Caco-2 (cell line): ENCODE results near the gene H2BK1. TPM values are rescaled to one million over a fixed set of nuclear protein-coding genes. Genes with fewer than 3 reads are reported as not detected.

Source experiments
- BruUV-seq: library from RNA; stranded (reverse); fragments of 400-500 nt; replicated peaks from 2 replicates; lab custom pipeline; 2021; lab: Mats Ljungman, UMichigan
- CTCF ChIA-PET: fragments of 300-600 bp; sonication (Branson Sonifier 250); formaldehyde crosslinking; loops from one replicate; lab custom pipeline; 2022; ENCODE audit warnings: antibody characterized with exemption; lab: Charles Lee
- POLR2A ChIA-PET: fragments of 300-600 bp; sonication (Branson Sonifier 250); formaldehyde crosslinking; loops from one replicate; lab custom pipeline; 2022; ENCODE audit warnings: antibody characterized with exemption; lab: Charles Lee
- DNase-seq, 2 experiments: peaks; one replicate each; pipeline versions ENCODE4 v3.0.0 to v3.0.0-alpha.2; 2020 to 2022
- H3K27me3 ChIP-seq: replicated peaks from 2 replicates; pipeline ENCODE4 v1.6.0; 2011; ENCODE audit warnings: low read length; ENCODE audit not compliant: control insufficient read depth, insufficient read depth
- H3K36me3 ChIP-seq: 2 replicates; pipeline ENCODE4 v1.5.1; 2011; ENCODE audit warnings: low read length; ENCODE audit not compliant: control insufficient read depth, insufficient read depth
- H3K4me1 ChIP-seq: fragments of 250-450 bp; sonication (Bioruptor Pico); 2 replicates; pipeline ENCODE4 v1.5.1; 2020; ENCODE audit warnings: mild to moderate bottlenecking
- H3K4me3 ChIP-seq: 2 replicates; pipeline ENCODE4 v1.5.1; 2011; ENCODE audit warnings: low read depth, mild to moderate bottlenecking, control low read depth, low read length
- H3K9me3 ChIP-seq: fragments of 250-450 bp; sonication (Bioruptor Pico); 2 replicates; pipeline ENCODE4 v1.5.1; 2020; ENCODE audit warnings: mild to moderate bottlenecking, moderate library complexity
- H3K27ac Mint-ChIP-seq: one replicate; pipeline ENCODE4 v1.8.0; 2022; ENCODE audit warnings: mixed read lengths; ENCODE audit not compliant: unreplicated experiment
- H3K27me3 Mint-ChIP-seq: one replicate; pipeline ENCODE4 v1.8.0; 2022; ENCODE audit warnings: mixed read lengths; ENCODE audit not compliant: insufficient read depth, unreplicated experiment
- H3K36me3 Mint-ChIP-seq: one replicate; pipeline ENCODE4 v1.8.0; 2022; ENCODE audit warnings: mild to moderate bottlenecking, mixed read lengths; ENCODE audit not compliant: insufficient read depth, unreplicated experiment
- H3K4me1 Mint-ChIP-seq: one replicate; pipeline ENCODE4 v1.8.0; 2022; ENCODE audit warnings: low read depth, mixed read lengths; ENCODE audit not compliant: unreplicated experiment
- H3K4me3 Mint-ChIP-seq: one replicate; pipeline ENCODE4 v1.8.0; 2022; ENCODE audit warnings: mild to moderate bottlenecking, moderate library complexity, mixed read lengths; ENCODE audit not compliant: unreplicated experiment
- H3K9me3 Mint-ChIP-seq: one replicate; pipeline ENCODE4 v1.8.0; 2022; ENCODE audit warnings: mixed read lengths; ENCODE audit not compliant: unreplicated experiment
- CTCF ChIP-seq, 2 experiments: fragments of 200-600 bp in 1 of 2; IDR thresholded peaks; 1 replicate in 1 of 2; 2 replicates in 1 of 2; pipeline versions ENCODE4 v1.5.1 to v1.8.0; 2011 to 2022; ENCODE audit warnings: antibody characterized with exemption in 1 of 2, control low read depth in 1 of 2, inconsistent platforms in 1 of 2, low read depth in 1 of 2, low read length in 1 of 2, mild to moderate bottlenecking in 1 of 2, moderate library complexity in 1 of 2; ENCODE audit not compliant: insufficient read depth in 1 of 2, severe bottlenecking in 1 of 2, unreplicated experiment in 1 of 2
- intact Hi-C: fragments of 100-400 bp; cut with micrococcal nuclease; formaldehyde crosslinking; loops from one replicate; pipeline ENCODE4 v1.10.0; 2022; ENCODE audit not compliant: unreplicated experiment
- total RNA-seq: library from RNA; stranded (reverse); gene quantifications from 2 replicates; pipeline ENCODE4 v1.2.3, GENCODE V29; 2022

H2BK1 gene
- total RNA-seq, 1 experiment from 2014 or later: not detected

- intact Hi-C loops: loop anchor here (2.0 kb wide), 2 partner anchors 75 to 137 kb away; partner anchors contain the start of gene SMARCD3
Observed at GRCh38 chr7:151173386-151174245, 36.7 kb downstream of the H2BK1 start.

GRCh38 chr7:151172273-151173141 is 37.8 kb downstream of the H2BK1 start:
- no peaks in the 10 kb centered on the region for H3K36me3 ChIP-seq
- no TSS peak for BruUV-seq
- peaks cover 4% of the 10 kb centered on the region for H3K27me3 ChIP-seq
- ChIA-PET CTCF (no interaction called here), POLR2A (no interaction called here)
- H3K4me1 ChIP-seq: no peaks in the 10 kb centered on the region
- H3K9me3 ChIP-seq: no peaks in the 10 kb centered on the region
- Mint-ChIP-seq H3K4me3 (no peak overlapping the region), H3K36me3 (no peaks in the 10 kb centered on the region), H3K27me3 (peaks cover 33% of the 10 kb centered on the region), H3K9me3 (no peaks in the 10 kb centered on the region), H3K4me1 (peaks cover 5% of the 10 kb centered on the region), H3K27ac (no peak overlapping the region)
- intact Hi-C loops: loop anchor here (1.0 to 2.0 kb wide), 3 partner anchors 48 to 138 kb away; partner anchors contain the start of gene SMARCD3
- DNase-seq: peak; percentile 63 to 84
- no peak overlapping the region for H3K4me3 ChIP-seq
- TF ChIP-seq CTCF (IDR thresholded peaks at IDR 0.05; ENCODE audit: insufficient read depth in 1 of 2, low read depth in 1 of 2, low read length in 1 of 2, severe bottlenecking in 1 of 2, unreplicated experiment in 1 of 2): peak; percentile 100

More at GRCh38 chr7:151173386-151174245, 36.7 kb downstream of the H2BK1 start:
- TF ChIP-seq CTCF (IDR thresholded peaks at IDR 0.05; ENCODE audit: insufficient read depth in 1 of 2, low read depth in 1 of 2, low read length in 1 of 2, severe bottlenecking in 1 of 2, unreplicated experiment in 1 of 2): no peak
- BruUV-seq: no TSS peak
- H3K27me3 Mint-ChIP-seq: peaks cover 31% of the 10 kb centered on the region
- no peak overlapping the region for H3K27ac Mint-ChIP-seq
- H3K27me3 ChIP-seq: peaks cover 4% of the 10 kb centered on the region
- H3K4me1 ChIP-seq: no peaks in the 10 kb centered on the region
- H3K36me3 Mint-ChIP-seq: no peaks in the 10 kb centered on the region
- no peaks in the 10 kb centered on the region for H3K9me3 Mint-ChIP-seq
- CTCF ChIA-PET: interaction anchor here (0.6 kb wide), 1 partner anchor 64 kb away, joined by 5 read pairs; no protein-coding TSS in a partner anchor
- POLR2A ChIA-PET: no interaction called here
- no peak overlapping the region for H3K4me3 Mint-ChIP-seq
- no peaks in the 10 kb centered on the region for H3K9me3 ChIP-seq
- H3K4me3 ChIP-seq: no peak overlapping the region
- H3K36me3 ChIP-seq: no peaks in the 10 kb centered on the region
- DNase-seq: peak in 1 of 2 experiments; percentile 25
- peaks cover under 1% of the 10 kb centered on the region for H3K4me1 Mint-ChIP-seq

- no peak for DNase-seq
- 0 out of 2 replicates have a peak, but pooled peaks cover 4% of the 10 kb centered on the region for H3K4me1 ChIP-seq
- Mint-ChIP-seq H3K4me1 (peaks cover 5% of the 10 kb centered on the region), H3K9me3 (no peaks in the 10 kb centered on the region), H3K27ac (no peak overlapping the region), H3K27me3 (peaks cover 33% of the 10 kb centered on the region), H3K4me3 (peak overlapping the region; percentile 62), H3K36me3 (no peaks in the 10 kb centered on the region)
- ChIA-PET CTCF (interaction anchor here (0.7 to 1.6 kb wide), 2 partner anchors 45 to 200 kb away, joined by 3 to 4 read pairs; no protein-coding TSS in a partner anchor), POLR2A (no interaction called here)
- H3K9me3 ChIP-seq: no peaks in the 10 kb centered on the region
- no TSS peak for BruUV-seq
- no peak for TF ChIP-seq CTCF (IDR thresholded peaks at IDR 0.05; ENCODE audit: insufficient read depth in 1 of 2, low read depth in 1 of 2, low read length in 1 of 2, severe bottlenecking in 1 of 2, unreplicated experiment in 1 of 2)
- no peaks in the 10 kb centered on the region for H3K36me3 ChIP-seq
- H3K27me3 ChIP-seq: peaks cover 13% of the 10 kb centered on the region
- H3K4me3 ChIP-seq: no peak overlapping the region
- intact Hi-C loops: loop anchor here (1.0 kb wide), 1 partner anchor 44 kb away; no protein-coding TSS in a partner anchor
Observed at GRCh38 chr7:151168787-151169162, 41.5 kb downstream of the H2BK1 start.
